Progenitor cell of endocrine pancreas (in vitro differentiated cells): ENCODE measurements around the gene MYOZ1. TPM values are rescaled to one million over a fixed set of nuclear protein-coding genes. Genes with fewer than 3 reads are reported as not detected.
"Not testable (repeated sequence)": the region's sequence is repeated elsewhere in the genome, so short reads cannot be mapped to it uniquely, and the experiment has no call there.

Experiments used
- DNase-seq: peaks from one replicate; pipeline ENCODE4 v3.0.0; 2021; ENCODE audit warnings: low spot score; ENCODE audit not compliant: unreplicated experiment
- H3K27ac Mint-ChIP-seq: 2 replicates; pipeline ENCODE4 v1.8.0; 2021; ENCODE audit warnings: mild to moderate bottlenecking, moderate library complexity, mixed read lengths
- H3K27me3 Mint-ChIP-seq: 2 replicates; pipeline ENCODE4 v1.8.0; 2021; ENCODE audit warnings: mixed read lengths
- H3K36me3 Mint-ChIP-seq: 2 replicates; pipeline ENCODE4 v1.8.0; 2022; ENCODE audit warnings: mixed read lengths; ENCODE audit not compliant: insufficient read depth
- H3K4me1 Mint-ChIP-seq: 2 replicates; pipeline ENCODE4 v1.8.0; 2021; ENCODE audit warnings: low read depth, mixed read lengths
- H3K4me3 Mint-ChIP-seq: 2 replicates; pipeline ENCODE4 v1.8.0; 2021; ENCODE audit warnings: low read depth, mild to moderate bottlenecking, moderate library complexity, mixed read lengths
- H3K9me3 Mint-ChIP-seq: 2 replicates; pipeline ENCODE4 v1.8.0; 2021; ENCODE audit warnings: low read depth, mixed read lengths
- long read RNA-seq: library from polyadenylated mRNA; unstranded; transcript quantifications from one replicate; pipeline ENCODE4 v2.0.0, GENCODE V29; 2020
- total RNA-seq: library from RNA; stranded (reverse); gene quantifications from 2 replicates; pipeline ENCODE4 v1.2.1, GENCODE V29; 2021
- TF ChIP-seq, protein P1 (sequence below): fragments of 200-600 bp; sonication (generic); IDR thresholded peaks from one replicate; pipeline ENCODE4 v1.5.0; 2021; ENCODE audit warnings: antibody characterized with exemption, mild to moderate bottlenecking; ENCODE audit not compliant: unreplicated experiment

MYOZ1 gene, protein sequence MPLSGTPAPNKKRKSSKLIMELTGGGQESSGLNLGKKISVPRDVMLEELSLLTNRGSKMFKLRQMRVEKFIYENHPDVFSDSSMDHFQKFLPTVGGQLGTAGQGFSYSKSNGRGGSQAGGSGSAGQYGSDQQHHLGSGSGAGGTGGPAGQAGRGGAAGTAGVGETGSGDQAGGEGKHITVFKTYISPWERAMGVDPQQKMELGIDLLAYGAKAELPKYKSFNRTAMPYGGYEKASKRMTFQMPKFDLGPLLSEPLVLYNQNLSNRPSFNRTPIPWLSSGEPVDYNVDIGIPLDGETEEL
- total RNA-seq: 0.31 TPM in 1 of 2 replicates, not detected in the other
- long read RNA-seq, partial matches to known transcripts: 0 of 2 reads
- long read RNA-seq, other reads (novel, unspliced or antisense): 2 of 2 reads

- Mint-ChIP-seq H3K4me1 (peaks cover 5% of the 10 kb centered on the region), H3K9me3 (no peaks in the 10 kb centered on the region), H3K27me3 (peaks cover 27% of the 10 kb centered on the region), H3K27ac (peak within 1 kb of the TSS; percentile 36), H3K36me3 (no peaks in the 10 kb centered on the region), H3K4me3 (no peak within 1 kb of the TSS)
- TF ChIP-seq, protein P1, sequence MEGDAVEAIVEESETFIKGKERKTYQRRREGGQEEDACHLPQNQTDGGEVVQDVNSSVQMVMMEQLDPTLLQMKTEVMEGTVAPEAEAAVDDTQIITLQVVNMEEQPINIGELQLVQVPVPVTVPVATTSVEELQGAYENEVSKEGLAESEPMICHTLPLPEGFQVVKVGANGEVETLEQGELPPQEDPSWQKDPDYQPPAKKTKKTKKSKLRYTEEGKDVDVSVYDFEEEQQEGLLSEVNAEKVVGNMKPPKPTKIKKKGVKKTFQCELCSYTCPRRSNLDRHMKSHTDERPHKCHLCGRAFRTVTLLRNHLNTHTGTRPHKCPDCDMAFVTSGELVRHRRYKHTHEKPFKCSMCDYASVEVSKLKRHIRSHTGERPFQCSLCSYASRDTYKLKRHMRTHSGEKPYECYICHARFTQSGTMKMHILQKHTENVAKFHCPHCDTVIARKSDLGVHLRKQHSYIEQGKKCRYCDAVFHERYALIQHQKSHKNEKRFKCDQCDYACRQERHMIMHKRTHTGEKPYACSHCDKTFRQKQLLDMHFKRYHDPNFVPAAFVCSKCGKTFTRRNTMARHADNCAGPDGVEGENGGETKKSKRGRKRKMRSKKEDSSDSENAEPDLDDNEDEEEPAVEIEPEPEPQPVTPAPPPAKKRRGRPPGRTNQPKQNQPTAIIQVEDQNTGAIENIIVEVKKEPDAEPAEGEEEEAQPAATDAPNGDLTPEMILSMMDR: no peak
- DNase-seq: no peak
Measured at GRCh38 chr10:73641328-73642060, at the start of gene MYOZ1. Gene MYOZ1 (minus strand): TSS chr10:73641474. CDS start chr10:73640017, 1,457 bp downstream.

GRCh38 chr10:73690755-73691154, 49.5 kb upstream of the MYOZ1 start:
- not testable (repeated sequence) for H3K4me3 Mint-ChIP-seq, H3K4me1 Mint-ChIP-seq, H3K36me3 Mint-ChIP-seq, H3K9me3 Mint-ChIP-seq, DNase-seq, H3K27ac Mint-ChIP-seq, H3K27me3 Mint-ChIP-seq

- H3K4me3 Mint-ChIP-seq, H3K4me1 Mint-ChIP-seq: not testable (repeated sequence)
Measured at GRCh38 chr10:73689596-73689995, 48.3 kb upstream of the MYOZ1 start.

DNA sequence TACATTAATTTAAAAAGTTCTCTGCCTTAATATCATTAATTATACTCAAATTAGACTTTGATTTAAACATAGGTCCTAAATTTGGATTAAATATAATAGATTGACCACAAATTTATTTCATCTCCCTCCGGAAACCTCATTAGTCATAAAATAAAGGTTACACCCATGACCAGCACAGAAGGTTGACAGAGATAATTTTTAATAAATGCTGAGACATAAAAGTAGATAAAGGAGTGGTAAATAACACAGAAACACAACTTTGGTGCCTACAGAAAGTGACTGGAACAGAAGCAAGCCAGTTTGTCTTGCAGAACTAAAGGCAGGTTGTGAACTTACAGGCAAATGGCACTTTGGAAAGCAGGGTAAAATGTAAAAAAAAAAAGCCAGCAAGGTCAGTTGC, 46.4 kb upstream of the MYOZ1 start:
- H3K27me3 Mint-ChIP-seq, H3K9me3 Mint-ChIP-seq, H3K4me1 Mint-ChIP-seq, H3K4me3 Mint-ChIP-seq, H3K27ac Mint-ChIP-seq, DNase-seq: not testable (repeated sequence)
- H3K36me3 Mint-ChIP-seq: peaks cover 11% of the 10 kb centered on the region

More at GRCh38 chr10:73689596-73689995, 48.3 kb upstream of the MYOZ1 start:
- H3K27ac Mint-ChIP-seq, H3K27me3 Mint-ChIP-seq, DNase-seq, H3K9me3 Mint-ChIP-seq: not testable (repeated sequence)
- H3K36me3 Mint-ChIP-seq: peaks cover 11% of the 10 kb centered on the region

DNA sequence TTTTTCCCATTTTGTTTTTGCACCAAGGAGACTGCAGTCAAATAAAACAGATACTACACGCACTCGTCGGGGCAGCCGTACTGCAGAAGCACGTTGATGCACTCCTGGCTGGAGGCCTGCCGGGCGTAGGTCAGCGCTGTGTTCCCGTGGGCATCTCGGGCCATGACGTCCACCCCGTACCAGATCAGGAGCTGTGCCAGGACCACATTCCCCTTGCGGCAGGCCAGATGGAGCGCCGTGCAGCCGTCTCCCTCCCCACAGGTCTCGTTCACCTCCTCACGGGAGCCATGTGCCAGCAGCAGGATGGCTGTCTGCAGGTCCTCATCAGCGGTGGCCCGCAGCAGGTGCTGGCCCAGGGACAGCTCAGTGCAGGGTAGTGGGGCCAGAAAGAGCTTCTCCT, 33.3 kb upstream of the MYOZ1 start:
- not testable (repeated sequence) for H3K36me3 Mint-ChIP-seq, H3K27me3 Mint-ChIP-seq

GRCh38 chr10:73668378-73668777, 27.1 kb upstream of the MYOZ1 start:
- not testable (repeated sequence) for H3K27ac Mint-ChIP-seq, H3K4me1 Mint-ChIP-seq, DNase-seq, H3K4me3 Mint-ChIP-seq, H3K27me3 Mint-ChIP-seq, H3K9me3 Mint-ChIP-seq, H3K36me3 Mint-ChIP-seq

More for the DNA sequence above, 33.3 kb upstream of the MYOZ1 start:
- not testable (repeated sequence) for H3K4me1 Mint-ChIP-seq, H3K27ac Mint-ChIP-seq, H3K4me3 Mint-ChIP-seq, H3K9me3 Mint-ChIP-seq, DNase-seq

- H3K36me3 Mint-ChIP-seq, H3K9me3 Mint-ChIP-seq, H3K27me3 Mint-ChIP-seq, H3K27ac Mint-ChIP-seq, DNase-seq, H3K4me1 Mint-ChIP-seq, H3K4me3 Mint-ChIP-seq: not testable (repeated sequence)
Measured at GRCh38 chr10:73666153-73666809, 25.0 kb upstream of the MYOZ1 start.

- not testable (repeated sequence) for H3K27me3 Mint-ChIP-seq, H3K36me3 Mint-ChIP-seq, H3K4me1 Mint-ChIP-seq, H3K27ac Mint-ChIP-seq, H3K4me3 Mint-ChIP-seq, H3K9me3 Mint-ChIP-seq, DNase-seq
Measured at GRCh38 chr10:73665581-73665980, 24.3 kb upstream of the MYOZ1 start.

DNA sequence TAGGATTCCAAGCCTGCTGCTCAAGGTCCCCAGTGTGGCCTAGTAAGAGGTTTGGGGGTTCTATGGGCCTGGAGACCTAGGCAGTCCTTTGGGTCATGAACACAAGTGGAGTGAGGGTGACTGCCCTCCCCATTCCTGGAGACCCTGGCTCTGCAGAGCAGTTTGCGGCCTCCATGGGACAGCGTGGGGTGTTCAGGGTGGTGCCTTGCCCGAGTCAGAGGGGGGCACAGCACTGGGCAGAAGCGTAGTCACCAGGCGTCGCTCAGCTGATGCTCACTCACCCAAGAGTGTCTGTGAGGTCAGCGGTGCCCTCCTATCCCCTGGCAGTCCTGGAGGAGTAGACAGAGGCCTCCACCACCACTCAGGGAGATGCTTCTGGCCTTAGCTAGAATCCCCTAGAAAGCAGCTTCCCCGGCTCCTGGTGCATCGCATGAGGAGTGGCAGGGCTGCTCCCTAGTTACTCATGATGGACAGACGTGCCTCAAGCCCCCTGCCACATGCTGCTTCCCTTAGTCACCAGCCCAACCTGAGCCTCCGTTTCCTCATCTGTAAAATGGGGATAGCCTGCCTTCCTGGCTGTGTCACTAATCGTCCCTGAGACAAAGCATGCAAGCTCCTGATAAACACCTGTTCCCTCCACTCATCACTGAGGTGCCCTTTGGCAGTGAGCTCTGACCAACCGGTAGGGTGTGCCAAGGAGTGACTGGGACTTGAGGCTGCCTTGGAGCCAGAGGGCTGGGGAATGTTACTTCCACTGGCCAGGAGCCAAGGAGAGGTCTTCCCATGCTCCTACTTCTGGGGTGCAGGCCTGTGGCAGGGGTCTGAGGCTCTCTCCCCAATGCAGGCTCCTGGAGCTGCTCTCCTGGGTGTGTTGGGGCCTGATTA, 23.1 kb upstream of the MYOZ1 start:
- not testable (repeated sequence) for H3K9me3 Mint-ChIP-seq, H3K27ac Mint-ChIP-seq, H3K27me3 Mint-ChIP-seq, H3K4me1 Mint-ChIP-seq, H3K36me3 Mint-ChIP-seq, H3K4me3 Mint-ChIP-seq, DNase-seq

DNA sequence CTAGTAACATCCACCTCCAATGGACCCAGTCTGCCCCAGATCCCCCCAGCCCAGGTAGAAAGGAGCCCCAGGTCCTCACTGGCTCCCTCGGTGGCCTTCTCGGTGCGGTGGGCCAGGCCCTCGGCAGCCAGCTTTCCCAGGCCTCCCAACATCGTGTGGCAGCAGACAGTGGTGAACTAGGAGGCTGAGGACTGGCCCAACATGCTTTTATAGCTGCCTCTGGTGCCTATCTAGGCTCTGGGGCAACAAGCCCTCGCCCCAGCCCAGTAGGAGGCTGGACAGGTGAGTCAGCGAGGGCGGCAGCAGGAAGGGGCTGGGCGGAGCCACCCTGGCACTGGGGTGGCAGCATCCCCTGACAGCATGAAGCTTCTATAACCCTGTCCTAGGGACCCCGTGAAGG, 22.3 kb upstream of the MYOZ1 start:
- not testable (repeated sequence) for H3K4me1 Mint-ChIP-seq, H3K27ac Mint-ChIP-seq, H3K36me3 Mint-ChIP-seq, H3K9me3 Mint-ChIP-seq, H3K27me3 Mint-ChIP-seq, DNase-seq, H3K4me3 Mint-ChIP-seq

DNA sequence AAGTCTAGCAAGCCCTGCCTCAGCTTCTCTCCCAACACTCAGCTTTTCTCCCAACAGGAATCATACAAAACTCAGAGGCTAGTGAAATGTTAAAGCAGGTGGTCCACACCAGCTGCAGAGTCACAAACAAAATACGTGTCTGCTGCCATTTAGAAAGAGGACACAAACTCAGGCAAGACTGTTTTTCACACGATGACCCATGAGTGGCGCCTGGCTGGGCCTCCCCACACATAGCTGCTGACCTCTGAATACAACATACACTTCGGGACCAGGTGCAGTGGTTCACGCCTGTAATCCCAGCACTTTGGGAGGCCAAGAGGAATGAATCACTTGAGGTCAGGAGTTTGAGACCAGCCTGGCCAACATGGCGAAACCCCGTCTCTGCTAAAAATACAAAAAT, 21.4 kb upstream of the MYOZ1 start:
- H3K9me3 Mint-ChIP-seq, H3K36me3 Mint-ChIP-seq, H3K4me3 Mint-ChIP-seq, DNase-seq, H3K27ac Mint-ChIP-seq, H3K4me1 Mint-ChIP-seq, H3K27me3 Mint-ChIP-seq: not testable (repeated sequence)
